SK-MEL-5 (cell line): Measurements from ENCODE around the gene CUX1. TPM values are rescaled to one million over a fixed set of nuclear protein-coding genes. Genes with fewer than 3 reads are reported as not detected.
"Not testable (repeated sequence)": the region's sequence is repeated elsewhere in the genome, so short reads cannot be mapped to it uniquely, and the experiment has no call there.

Source experiments
- DNase-seq: peaks from one replicate; pipeline ENCODE4 v3.0.0-alpha.2; 2016; ENCODE audit warnings: low read depth, low spot score
- in situ Hi-C: cut with HindIII; loops from 2 replicates; pipeline ENCODE4 v1.10.0; 2016; ENCODE audit warnings: low sequenced_read_pairs, high pct_unique_total_duplicates, low pct_unique_long_range_greater_than_20kb
- total RNA-seq: library from RNA; depleted of rRNA; stranded (reverse); fragments of >200 nt; shearing (Covaris generic); gene quantifications from 2 replicates; pipeline ENCODE4 v1.2.3, GENCODE V29; 2014

The CUX1 gene
- total RNA-seq, 1 experiment from 2014 or later = 43.6 TPM

- in situ Hi-C loops, DNase-seq: not testable (repeated sequence)
Measured at GRCh38 chr7:102012112-102012830, 194.8 kb downstream of the CUX1 start.

- in situ Hi-C loops = no loop called here
- DNase-seq = peak; percentile 50
Measured at GRCh38 chr7:102012941-102013461, 195.6 kb downstream of the CUX1 start.

- in situ Hi-C loops = no loop called here
- DNase-seq = no peak
Measured at GRCh38 chr7:102018876-102019275, 201.4 kb downstream of the CUX1 start.

GRCh38 chr7:102019461-102019860 is 202.0 kb downstream of the CUX1 start:
- in situ Hi-C loops = no loop called here

GRCh38 chr7:102021841-102022618 is 204.6 kb downstream of the CUX1 start:
- no peak for DNase-seq
- in situ Hi-C loops = no loop called here

More at GRCh38 chr7:102019461-102019860, 202.0 kb downstream of the CUX1 start:
- no peak for DNase-seq

- in situ Hi-C loops = no loop called here
Measured at GRCh38 chr7:102024005-102024768, 206.8 kb downstream of the CUX1 start.

GRCh38 chr7:102024769-102025391 is 207.5 kb downstream of the CUX1 start:
- in situ Hi-C loops = no loop called here
- no peak for DNase-seq

More at GRCh38 chr7:102024005-102024768, 206.8 kb downstream of the CUX1 start:
- DNase-seq = no peak

GRCh38 chr7:102025777-102026176 is 208.4 kb downstream of the CUX1 start:
- in situ Hi-C loops, DNase-seq: not testable (repeated sequence)

- no peak for DNase-seq
- in situ Hi-C loops = no loop called here
Measured at GRCh38 chr7:102028206-102028826, 210.9 kb downstream of the CUX1 start.

GRCh38 chr7:102029616-102030015 is 212.2 kb downstream of the CUX1 start:
- no peak for DNase-seq
- in situ Hi-C loops = no loop called here

GRCh38 chr7:102030696-102031095 is 213.3 kb downstream of the CUX1 start:
- in situ Hi-C loops = no loop called here
- DNase-seq = no peak

GRCh38 chr7:102036958-102037357 is 219.5 kb downstream of the CUX1 start:
- in situ Hi-C loops = no loop called here
- no peak for DNase-seq

GRCh38 chr7:102039706-102040105 is 222.3 kb downstream of the CUX1 start:
- no peak for DNase-seq
- in situ Hi-C loops = no loop called here

- no peak for DNase-seq
- in situ Hi-C loops = no loop called here
Measured at GRCh38 chr7:102040569-102040968, 223.1 kb downstream of the CUX1 start.

GRCh38 chr7:102042016-102042656 is 224.7 kb downstream of the CUX1 start:
- no peak for DNase-seq
- in situ Hi-C loops = no loop called here

GRCh38 chr7:102042796-102043195 is 225.4 kb downstream of the CUX1 start:
- in situ Hi-C loops, DNase-seq: not testable (repeated sequence)

- in situ Hi-C loops = no loop called here
- DNase-seq = no peak
Measured at GRCh38 chr7:102044641-102044983, 227.2 kb downstream of the CUX1 start.
